Kidney (tissue), 14 donors: Measurements from ENCODE around the gene CCDC187. TPM values are rescaled to one million over a fixed set of nuclear protein-coding genes. Genes with fewer than 3 reads are reported as not detected.

Experiments used
- DNase-seq, 5 donors: peaks; one replicate each; pipeline ENCODE4 v3.0.0-alpha.2; 2013 to 2020
- FAIRE-seq: peaks from 2 replicates; lab custom pipeline; 2012; peaks lifted over from hg19 to GRCh38; lab: Jason Lieb, UNC
- H3K27ac ChIP-seq, 2 donors: one replicate each; pipeline ENCODE4 v1.7.0; 2013; ENCODE audit warnings: low read depth in 2 of 2, low read length in 2 of 2, inconsistent platforms in 1 of 2
- H3K27me3 ChIP-seq: one replicate; pipeline ENCODE4 v1.7.1; 2013; ENCODE audit warnings: low read length, inconsistent platforms; ENCODE audit not compliant: control insufficient read depth, insufficient read depth
- H3K36me3 ChIP-seq, 3 donors: one replicate each; pipeline versions ENCODE4 v1.7.0 to v1.7.1; 2013; ENCODE audit warnings: low read length in 3 of 3, control low read depth in 1 of 3, inconsistent platforms in 1 of 3; ENCODE audit not compliant: insufficient read depth in 3 of 3, control insufficient read depth in 2 of 3
- H3K4me1 ChIP-seq, 3 donors: one replicate each; pipeline versions ENCODE4 v1.7.0 to v1.7.1; 2013; ENCODE audit warnings: low read length in 3 of 3, inconsistent platforms in 1 of 3, low read depth in 1 of 3; ENCODE audit not compliant: control insufficient read depth in 2 of 3, insufficient read depth in 2 of 3
- H3K4me3 ChIP-seq, 3 donors: one replicate each; pipeline versions ENCODE4 v1.7.0 to v1.8.1; 2013; ENCODE audit warnings: low read length in 3 of 3, control low read depth in 1 of 3, inconsistent platforms in 1 of 3
- H3K9ac ChIP-seq, 3 donors: one replicate each; pipeline versions ENCODE4 v1.7.0 to v1.7.1; 2013; ENCODE audit warnings: low read length in 3 of 3, control low read depth in 1 of 3, inconsistent platforms in 1 of 3
- H3K9me3 ChIP-seq, 3 donors: one replicate each; pipeline versions ENCODE4 v1.7.0 to v1.7.1; 2013; ENCODE audit warnings: low read length in 3 of 3, control low read depth in 1 of 3, inconsistent platforms in 1 of 3; ENCODE audit not compliant: control insufficient read depth in 2 of 3, insufficient read depth in 1 of 3
- intact Hi-C: fragments of 100-400 bp; cut with DNase I; formaldehyde crosslinking; loops from one replicate; pipeline ENCODE4 v1.11.1; 2022
- polyA plus RNA-seq: library from polyadenylated mRNA; stranded (reverse); fragments of 350-450 nt; fragmentation: Illumina TruSeq; extraction: RNeasy Lipid Tissue Mini Kit (QIAGEN cat#74804); gene quantifications from one replicate; pipeline ENCODE4 v1.2.3, GENCODE V29; 2014; ENCODE audit warnings: low read depth, low replicate concordance; ENCODE audit not compliant: insufficient read depth
- total RNA-seq: library from RNA; stranded (reverse); fragmentation: NEBNext Ultra II Directional; extraction: Animal tissue kit (Norgen Biotek cat#: 25700); gene quantifications from one replicate; pipeline ENCODE4 v1.2.1, GENCODE V29; 2021
- TF ChIP-seq, protein P1 (sequence below): IDR thresholded peaks from 3 replicates; pipeline ENCODE4 v1.5.1; 2012; ENCODE audit warnings: mild to moderate bottlenecking, moderate library complexity, borderline replicate concordance; ENCODE audit not compliant: insufficient read depth; ENCODE audit errors: extremely low read depth
- donor health status: control.
- donor health status: control.
- donor health status: control.
- donor health status: control.
- donor health status: control.
- donor health status: DM: yes; HTN: yes; CAD: no.
- donor health status: Normal renal cell carcinoma (clear cell type).

The CCDC187 gene
- total and polyA plus RNA-seq, 2 donors from 2014 or later: 0.84 to 2.3 TPM

DNA sequence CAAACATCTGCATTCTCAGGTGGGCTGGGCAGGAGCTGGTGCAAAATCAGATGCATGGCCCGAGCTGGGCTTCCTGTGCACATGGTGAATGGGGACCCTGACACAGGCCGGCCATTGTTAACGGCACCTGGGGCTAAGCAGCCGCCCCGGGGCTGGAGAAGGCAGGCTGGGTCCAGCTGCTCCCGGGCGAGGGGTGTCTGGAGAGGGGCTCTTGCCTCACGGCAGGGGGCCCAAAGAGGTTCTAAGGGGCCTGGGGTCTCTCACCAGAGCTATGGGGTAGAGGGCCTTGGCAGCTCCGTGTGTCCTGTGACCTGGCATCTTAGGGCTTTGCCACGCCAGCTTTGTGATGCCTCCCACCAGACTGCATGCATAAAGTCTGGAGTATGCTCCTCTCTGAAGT, 53.2 kb downstream of the CCDC187 start:
- FAIRE-seq (no peak), DNase-seq (peak in 1 of 5 donors; percentile 48)
- Histone ChIP-seq H3K4me3 (no peak overlapping the region), H3K27me3 (no peaks in the 10 kb centered on the region), H3K9ac (no peak overlapping the region), H3K9me3 (no peaks in the 10 kb centered on the region), H3K36me3 (no peaks in the 10 kb centered on the region), H3K4me1 (peaks cover 0 to 2% (median 0%) of the 10 kb centered on the region in 3 donors), H3K27ac (no peak overlapping the region)
- TF ChIP-seq, protein P1, sequence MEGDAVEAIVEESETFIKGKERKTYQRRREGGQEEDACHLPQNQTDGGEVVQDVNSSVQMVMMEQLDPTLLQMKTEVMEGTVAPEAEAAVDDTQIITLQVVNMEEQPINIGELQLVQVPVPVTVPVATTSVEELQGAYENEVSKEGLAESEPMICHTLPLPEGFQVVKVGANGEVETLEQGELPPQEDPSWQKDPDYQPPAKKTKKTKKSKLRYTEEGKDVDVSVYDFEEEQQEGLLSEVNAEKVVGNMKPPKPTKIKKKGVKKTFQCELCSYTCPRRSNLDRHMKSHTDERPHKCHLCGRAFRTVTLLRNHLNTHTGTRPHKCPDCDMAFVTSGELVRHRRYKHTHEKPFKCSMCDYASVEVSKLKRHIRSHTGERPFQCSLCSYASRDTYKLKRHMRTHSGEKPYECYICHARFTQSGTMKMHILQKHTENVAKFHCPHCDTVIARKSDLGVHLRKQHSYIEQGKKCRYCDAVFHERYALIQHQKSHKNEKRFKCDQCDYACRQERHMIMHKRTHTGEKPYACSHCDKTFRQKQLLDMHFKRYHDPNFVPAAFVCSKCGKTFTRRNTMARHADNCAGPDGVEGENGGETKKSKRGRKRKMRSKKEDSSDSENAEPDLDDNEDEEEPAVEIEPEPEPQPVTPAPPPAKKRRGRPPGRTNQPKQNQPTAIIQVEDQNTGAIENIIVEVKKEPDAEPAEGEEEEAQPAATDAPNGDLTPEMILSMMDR: no peak
- intact Hi-C loops: no loop called here

DNA sequence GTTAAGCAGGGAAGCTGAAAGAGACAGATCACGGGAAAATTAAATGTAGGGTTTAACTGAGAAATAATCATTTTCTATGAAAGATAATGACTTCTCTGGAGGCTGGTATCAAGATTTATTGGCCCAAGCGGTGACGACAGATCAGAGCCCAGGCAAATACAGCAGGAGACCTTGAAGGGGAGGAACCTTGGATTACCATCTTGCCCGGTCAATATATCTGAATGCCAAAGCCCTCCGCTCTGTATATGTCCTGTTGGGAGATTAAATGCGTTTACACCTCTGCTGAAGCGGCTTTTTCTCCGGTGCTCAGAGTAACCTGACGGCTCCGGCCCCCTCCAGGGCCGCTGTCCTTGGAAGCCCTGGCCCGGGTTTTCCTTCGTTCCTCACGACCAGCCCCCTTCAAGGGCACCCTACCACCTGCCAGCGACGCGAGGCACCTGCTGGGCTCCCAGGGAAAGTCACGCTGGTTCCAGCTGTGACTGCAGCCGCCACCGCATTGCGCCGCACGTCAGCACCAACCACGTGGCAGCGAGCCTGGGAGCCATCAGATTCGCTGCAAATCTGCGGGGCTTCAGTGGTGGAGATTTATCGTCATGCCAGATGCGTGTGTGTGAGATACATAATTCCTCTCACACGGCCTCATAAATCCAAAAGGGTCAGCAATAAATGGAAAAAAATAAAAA, 53.9 kb downstream of the CCDC187 start:
- intact Hi-C loops: no loop called here
- no peaks in the 10 kb centered on the region for H3K36me3 ChIP-seq
- H3K9me3 ChIP-seq: no peaks in the 10 kb centered on the region
- no peaks in the 10 kb centered on the region for H3K27me3 ChIP-seq
- H3K27ac ChIP-seq: no peak overlapping the region
- H3K9ac ChIP-seq: no peak overlapping the region
- FAIRE-seq (no peak), DNase-seq (peak in 2 of 5 donors; percentile 43 to 52)
- TF ChIP-seq, protein P1: no peak
- peaks cover 0 to 3% (median 0%) of the 10 kb centered on the region in 3 donors for H3K4me1 ChIP-seq
- no peak overlapping the region for H3K4me3 ChIP-seq

DNA sequence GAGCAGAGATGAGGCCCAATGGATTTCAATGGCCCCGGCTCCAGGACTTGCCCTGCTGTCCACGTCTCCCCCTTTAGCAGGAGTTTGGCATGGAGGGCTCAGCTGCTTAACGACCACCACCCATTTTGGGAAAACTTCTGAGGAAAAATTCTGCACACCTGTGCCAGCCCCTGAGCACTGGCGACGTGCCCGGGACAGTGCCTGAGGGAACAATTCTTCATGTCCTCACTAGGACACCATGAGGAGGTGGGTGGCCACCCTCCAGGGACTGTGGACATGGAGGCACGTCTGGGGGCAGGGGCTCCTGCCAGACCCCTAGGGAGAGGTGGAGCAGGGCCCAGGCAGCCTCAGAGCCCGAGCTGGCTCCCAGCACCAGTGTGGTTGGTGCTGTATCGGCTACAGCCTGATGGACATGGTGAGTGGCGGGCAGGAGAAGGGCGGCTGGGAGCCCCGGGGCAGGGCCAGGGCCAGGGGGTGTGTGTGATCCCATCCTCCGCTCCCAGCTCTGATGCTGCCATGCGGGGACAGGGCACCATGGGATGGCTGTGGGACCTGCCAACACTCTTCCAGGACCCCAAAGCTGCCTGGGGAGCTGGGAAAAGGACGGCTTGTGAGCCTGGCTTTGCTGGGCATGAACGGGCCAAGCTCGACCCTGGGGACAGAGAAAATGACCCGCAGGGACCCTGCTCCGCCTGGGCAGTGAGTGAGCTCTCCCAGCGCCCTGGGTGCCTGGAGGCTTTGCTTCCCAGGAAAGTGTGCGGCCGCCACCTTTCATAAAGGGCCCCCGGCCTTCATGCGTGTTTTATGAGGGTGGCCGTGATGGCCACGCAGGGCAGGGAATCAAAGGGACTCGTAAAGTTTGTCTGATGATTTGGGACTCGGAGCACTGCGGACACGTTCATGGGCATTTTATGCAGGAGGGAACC, 54.7 kb downstream of the CCDC187 start:
- Histone ChIP-seq H3K9me3 (no peaks in the 10 kb centered on the region), H3K4me1 (peaks cover 0 to 10% (median 8%) of the 10 kb centered on the region in 3 donors), H3K4me3 (no peak overlapping the region), H3K9ac (no peak overlapping the region), H3K36me3 (no peaks in the 10 kb centered on the region), H3K27ac (no peak overlapping the region), H3K27me3 (no peaks in the 10 kb centered on the region)
- intact Hi-C loops: no loop called here
- peak in 1 of 5 donors; percentile 71 for DNase-seq
- no peak for FAIRE-seq
- TF ChIP-seq, protein P1: no peak
